GM18511 (cell line): ENCODE data around the gene ANKRD10.

Experiments used
- ATAC-seq: cut with Tn5 transposase; IDR thresholded peaks from one replicate; pipeline ENCODE4 v1.9.1; 2021; ENCODE audit warnings: mild to moderate bottlenecking, moderate library complexity; ENCODE audit not compliant: unreplicated experiment

The ANKRD10 gene

GRCh38 chr13:110916301-110917142, 1.7 kb upstream of the ANKRD10 start:
- ATAC-seq, result no peak

- no peak for ATAC-seq
These were observed 971 bp upstream of the ANKRD10 start for GRCh38 chr13:110915874-110916206.

DNA sequence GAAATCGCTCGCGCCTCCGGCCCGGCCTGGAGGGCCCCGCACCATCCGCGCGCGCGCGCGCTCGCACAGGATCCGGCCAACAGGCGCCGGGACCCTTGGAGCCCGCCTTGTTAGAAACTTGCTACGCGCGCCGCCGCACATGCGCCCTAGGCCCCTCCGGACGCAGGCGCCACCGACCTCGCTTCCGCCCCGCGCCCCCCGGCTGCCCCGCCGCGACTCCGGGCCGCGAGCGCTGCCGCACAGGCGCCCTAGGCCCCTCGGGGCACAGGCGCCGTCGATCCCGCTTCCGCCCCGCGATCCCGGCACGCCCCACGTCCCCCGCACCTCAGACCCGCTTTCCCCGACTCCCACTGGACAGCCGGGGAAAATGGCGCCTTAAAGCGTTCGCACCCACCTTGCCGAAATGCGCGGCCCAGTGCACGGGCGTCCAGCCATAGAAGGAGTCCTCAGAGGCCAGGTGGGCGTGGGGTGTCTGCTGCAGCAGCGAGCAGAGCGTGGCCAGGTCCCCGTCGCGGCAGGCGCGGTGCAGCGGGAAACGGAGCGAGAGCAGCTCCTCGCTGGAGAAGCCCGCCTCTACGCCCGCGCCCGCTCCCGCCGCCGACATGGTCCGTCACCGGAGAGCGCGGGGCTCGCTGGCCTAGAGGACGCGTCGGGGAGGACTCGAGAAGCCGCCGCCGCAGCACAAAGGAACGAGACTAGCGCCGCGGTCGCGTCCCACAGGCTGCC, 375 bp downstream of the ANKRD10 start:
- ATAC-seq, result peak; percentile 40

- ATAC-seq, result no peak
These were observed 863 bp downstream of the ANKRD10 start for GRCh38 chr13:110914081-110914330.

GRCh38 chr13:110913322-110914080, 1.4 kb downstream of the ANKRD10 start:
- no peak for ATAC-seq

- no peak for ATAC-seq
These were observed 2.2 kb downstream of the ANKRD10 start for GRCh38 chr13:110912651-110913051.

GRCh38 chr13:110911880-110912279, 3.0 kb downstream of the ANKRD10 start:
- ATAC-seq, result no peak

GRCh38 chr13:110910013-110910890, 4.6 kb downstream of the ANKRD10 start:
- ATAC-seq, result no peak

- ATAC-seq, result no peak
These were observed 6.6 kb downstream of the ANKRD10 start for GRCh38 chr13:110907951-110908898.

DNA sequence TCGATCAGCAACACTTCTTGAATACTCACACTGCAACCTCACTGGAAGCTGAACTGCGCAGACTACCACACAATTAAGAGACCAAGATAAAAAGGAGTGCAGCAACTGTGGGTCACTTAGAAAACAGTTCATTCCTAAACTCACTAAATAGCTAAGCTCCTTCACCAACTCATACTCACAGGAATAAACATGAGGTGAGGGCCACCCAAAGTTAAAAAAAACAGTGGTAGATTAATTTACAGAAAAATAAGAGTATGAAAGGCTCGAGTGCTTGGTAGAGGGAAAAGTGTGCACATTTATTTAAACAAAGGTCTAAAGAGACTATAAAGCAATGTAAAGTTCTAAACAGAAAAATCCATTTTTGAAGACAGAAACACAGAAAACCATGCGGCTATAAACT, 7.6 kb downstream of the ANKRD10 start:
- ATAC-seq, result no peak

- ATAC-seq, result no peak
These were observed 10.1 kb downstream of the ANKRD10 start for GRCh38 chr13:110904748-110905147.

DNA sequence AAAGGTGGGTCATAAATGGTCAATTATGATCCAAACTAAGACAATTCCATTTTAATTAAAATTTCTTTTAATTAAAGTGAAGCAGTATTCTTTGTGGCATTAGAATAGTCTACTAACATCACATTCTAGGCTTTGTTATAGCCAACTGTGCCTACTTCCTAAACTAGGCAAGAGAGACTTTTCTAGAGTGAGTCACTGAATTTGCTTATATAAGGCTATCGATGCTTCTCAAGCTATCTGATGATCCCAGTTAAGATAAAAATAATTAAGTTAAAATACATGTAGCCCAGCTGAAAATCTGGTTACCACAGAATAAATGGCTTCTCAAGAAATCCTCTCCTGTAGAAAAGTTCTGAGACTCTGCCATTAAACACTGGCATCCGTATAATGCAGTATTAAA, 12.5 kb downstream of the ANKRD10 start:
- no peak for ATAC-seq

GRCh38 chr13:110897521-110897920, 17.3 kb downstream of the ANKRD10 start:
- no peak for ATAC-seq

GRCh38 chr13:110897014-110897413, 17.9 kb downstream of the ANKRD10 start:
- ATAC-seq, result no peak

DNA sequence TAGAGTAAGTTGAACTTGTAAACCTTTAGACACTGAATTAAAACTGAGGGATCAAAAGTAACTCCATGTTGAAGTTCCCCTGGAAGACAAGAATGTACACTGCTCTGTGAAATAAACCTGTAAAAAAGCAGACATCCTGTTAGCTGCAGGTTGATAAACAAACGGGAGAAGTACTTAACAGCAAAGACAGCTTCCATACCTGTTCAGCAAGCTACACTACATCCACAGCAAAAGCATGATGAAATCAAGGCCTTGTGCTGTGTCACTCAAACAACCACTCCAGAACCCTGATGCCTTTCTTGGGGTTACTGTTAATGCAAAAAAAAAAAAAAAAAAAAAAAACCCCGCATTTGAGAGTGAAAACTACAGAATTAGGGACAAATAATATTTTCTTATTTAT, 20.8 kb downstream of the ANKRD10 start:
- no peak for ATAC-seq

- no peak for ATAC-seq
These were observed 21.3 kb downstream of the ANKRD10 start for GRCh38 chr13:110893571-110893970.

DNA sequence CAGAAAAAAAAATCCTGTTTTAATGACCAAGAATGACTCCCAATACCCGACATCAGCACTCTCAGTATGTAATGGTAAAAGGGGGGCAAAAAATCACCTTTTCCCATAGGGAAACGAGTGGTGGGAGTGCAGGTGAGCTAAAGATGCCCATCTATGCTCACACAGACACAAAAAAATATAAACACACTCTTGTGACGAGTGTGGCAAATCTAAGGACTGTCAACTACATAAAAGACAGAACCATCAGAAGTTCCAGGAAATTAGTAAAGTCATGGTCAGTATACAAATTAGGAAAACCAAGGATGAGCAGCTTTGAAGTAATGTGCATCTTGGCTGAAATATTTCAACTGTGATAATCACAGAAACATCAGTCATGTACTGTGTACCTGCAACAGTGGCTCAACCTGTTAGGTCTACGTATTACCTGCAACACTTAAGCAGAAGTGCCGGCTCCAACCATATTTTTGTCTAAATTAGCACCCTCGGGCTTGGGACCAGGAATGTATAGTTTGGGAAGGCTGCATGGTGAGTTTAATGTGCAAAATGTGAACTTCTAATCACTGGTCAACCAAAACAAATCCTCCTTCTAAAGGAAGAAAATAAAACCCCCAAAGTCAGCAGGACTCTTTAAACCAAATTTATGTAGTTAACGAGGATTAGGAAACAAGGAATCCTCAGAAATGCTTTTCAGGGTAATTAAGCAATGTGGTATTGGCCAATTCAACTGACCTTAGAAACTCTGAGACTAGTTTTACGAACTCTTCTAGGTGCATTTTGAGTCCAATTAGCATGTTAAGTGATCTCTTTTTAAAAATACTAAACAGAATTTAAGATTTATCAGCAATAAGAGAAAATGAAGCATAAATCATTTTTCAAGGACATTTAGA, 24.3 kb downstream of the ANKRD10 start:
- ATAC-seq, result no peak

- no peak for ATAC-seq
These were observed 26.5 kb downstream of the ANKRD10 start for GRCh38 chr13:110888390-110888789.
